HepG2 (cell line): Measurements from ENCODE around the gene EXOC3L4. TPM values are rescaled to one million over a fixed set of nuclear protein-coding genes. Genes with fewer than 3 reads are reported as not detected.

ENCODE experiments used
- FOXA1 ChIP-seq, 2 experiments: fragments of 450-650 bp in 1 of 2; sonication (generic) in 1 of 2; formaldehyde crosslinking in 1 of 2; IDR thresholded peaks; 2 replicates each; pipeline versions ENCODE4 v1.4.0 to v1.6.1; 2016 to 2020; ENCODE audit warnings: missing genetic modification reagents in 1 of 2
- FOXA3 ChIP-seq: IDR thresholded peaks from 2 replicates; pipeline ENCODE4 v1.6.1; 2016; ENCODE audit warnings: missing genetic modification reagents, missing compliant biosample characterization
- NCOA2 ChIP-seq: sonication (generic); formaldehyde crosslinking; IDR thresholded peaks from 2 replicates; pipeline ENCODE4 v1.8.0; 2022; ENCODE audit warnings: inconsistent platforms
- NFRKB ChIP-seq: fragments of 450-650 bp; IDR thresholded peaks from 2 replicates; pipeline ENCODE4 v1.6.1; 2017
- NR2F6 ChIP-seq, 2 experiments: IDR thresholded peaks; 2 replicates each; pipeline ENCODE4 v1.6.1; 2016; ENCODE audit warnings: antibody characterized with exemption in 1 of 2, mild to moderate bottlenecking in 1 of 2
- RBAK ChIP-seq: sonication (generic); formaldehyde crosslinking; IDR thresholded peaks from 2 replicates; pipeline ENCODE4 v1.5.1; 2020; ENCODE audit warnings: mild to moderate bottlenecking, missing genetic modification reagents
- RFX3 ChIP-seq: IDR thresholded peaks from 2 replicates; pipeline ENCODE4 v1.6.1; 2016; ENCODE audit warnings: missing biosample characterization, missing genetic modification reagents
- SAP130 ChIP-seq: IDR thresholded peaks from 2 replicates; pipeline ENCODE4 v1.6.1; 2016; ENCODE audit warnings: low read depth
- SMAD3 ChIP-seq: sonication (generic); formaldehyde crosslinking; IDR thresholded peaks from 2 replicates; pipeline ENCODE4 v1.4.0; 2020; ENCODE audit warnings: missing genetic modification reagents
- SPEN ChIP-seq: sonication (generic); formaldehyde crosslinking; IDR thresholded peaks from 2 replicates; pipeline ENCODE4 v1.5.1; 2020; ENCODE audit warnings: low read depth, mild to moderate bottlenecking, missing genetic modification reagents
- TBP ChIP-seq: sonication (generic); formaldehyde crosslinking; IDR thresholded peaks from 2 replicates; pipeline ENCODE4 v1.5.0; 2020; ENCODE audit warnings: missing genetic modification reagents
- ZBTB7B ChIP-seq: sonication (generic); formaldehyde crosslinking; IDR thresholded peaks from 2 replicates; pipeline ENCODE4 v1.4.0; 2020; ENCODE audit warnings: missing genetic modification reagents
- ZIK1 ChIP-seq: sonication (generic); formaldehyde crosslinking; IDR thresholded peaks from 2 replicates; pipeline ENCODE4 v1.5.0; 2020; ENCODE audit warnings: mild to moderate bottlenecking, low read depth, missing genetic modification reagents, borderline replicate concordance
- ZNF232 ChIP-seq: sonication (generic); formaldehyde crosslinking; IDR thresholded peaks from 2 replicates; pipeline ENCODE4 v1.4.0; 2020; ENCODE audit warnings: missing genetic modification reagents, borderline replicate concordance
- ZNF235 ChIP-seq: sonication (generic); formaldehyde crosslinking; IDR thresholded peaks from 2 replicates; pipeline ENCODE4 v1.8.1; 2023; ENCODE audit warnings: mild to moderate bottlenecking, missing genetic modification reagents, borderline replicate concordance
- ZNF276 ChIP-seq: sonication (generic); formaldehyde crosslinking; IDR thresholded peaks from 2 replicates; pipeline ENCODE4 v1.4.0; 2020; ENCODE audit warnings: mild to moderate bottlenecking, low read depth, missing genetic modification reagents
- ZNF569 ChIP-seq: sonication (generic); formaldehyde crosslinking; IDR thresholded peaks from 2 replicates; pipeline ENCODE4 v1.5.0; 2020; ENCODE audit warnings: mild to moderate bottlenecking, missing genetic modification reagents, moderate library complexity, borderline replicate concordance
- ZNF589 ChIP-seq: sonication (generic); formaldehyde crosslinking; conservative IDR thresholded peaks from 2 replicates; pipeline ENCODE4 v1.8.0; 2022; ENCODE audit warnings: mild to moderate bottlenecking, moderate library complexity, missing genetic modification reagents
- polyA plus RNA-seq, 8 experiments: library from polyadenylated mRNA; depleted of rRNA in 3 of 8; stranded (reverse) in 7 of 8; unstranded in 1 of 8; fragments of >200 nt; fragmentation: Illumina TruSeq in 4 of 8; extraction: Trizol in 4 of 8; gene quantifications; 2 replicates each; pipeline versions ENCODE4 v1.2.1 to v1.2.3, GENCODE V29; 2011 to 2016; ENCODE audit warnings: low read depth in 4 of 8, missing spikeins in 1 of 8, mixed read lengths in 1 of 8; ENCODE audit not compliant: insufficient read depth in 1 of 8
- total RNA-seq, 5 experiments: library from RNA; depleted of rRNA; stranded (reverse); fragments of >200 nt; fragmentation: Illumina TruSeq; extraction: Trizol; gene quantifications; 2 replicates each; pipeline ENCODE4 v1.2.3, GENCODE V29; 2016; ENCODE audit warnings: low read depth in 1 of 5
- TF ChIP-seq, protein P1 (sequence below): sonication (generic); formaldehyde crosslinking; IDR thresholded peaks from 2 replicates; pipeline ENCODE4 v1.9.0; 2022; ENCODE audit warnings: missing genetic modification reagents, mild to moderate bottlenecking, borderline replicate concordance
- TF ChIP-seq, protein P2 (sequence below): sonication (generic); formaldehyde crosslinking; IDR thresholded peaks from 2 replicates; pipeline ENCODE4 v1.9.0; 2021; ENCODE audit warnings: missing genetic modification reagents, borderline replicate concordance
- TF ChIP-seq, protein P3 (sequence below): sonication (generic); formaldehyde crosslinking; IDR thresholded peaks from 2 replicates; pipeline ENCODE4 v1.4.0; 2020; ENCODE audit warnings: missing genetic modification reagents

The EXOC3L4 gene
- total and polyA plus RNA-seq, 2 of the 13 experiments (the other 11 are each of a cell fraction or from before 2014, with no cell fraction given): 11.8 to 27.0 TPM

DNA sequence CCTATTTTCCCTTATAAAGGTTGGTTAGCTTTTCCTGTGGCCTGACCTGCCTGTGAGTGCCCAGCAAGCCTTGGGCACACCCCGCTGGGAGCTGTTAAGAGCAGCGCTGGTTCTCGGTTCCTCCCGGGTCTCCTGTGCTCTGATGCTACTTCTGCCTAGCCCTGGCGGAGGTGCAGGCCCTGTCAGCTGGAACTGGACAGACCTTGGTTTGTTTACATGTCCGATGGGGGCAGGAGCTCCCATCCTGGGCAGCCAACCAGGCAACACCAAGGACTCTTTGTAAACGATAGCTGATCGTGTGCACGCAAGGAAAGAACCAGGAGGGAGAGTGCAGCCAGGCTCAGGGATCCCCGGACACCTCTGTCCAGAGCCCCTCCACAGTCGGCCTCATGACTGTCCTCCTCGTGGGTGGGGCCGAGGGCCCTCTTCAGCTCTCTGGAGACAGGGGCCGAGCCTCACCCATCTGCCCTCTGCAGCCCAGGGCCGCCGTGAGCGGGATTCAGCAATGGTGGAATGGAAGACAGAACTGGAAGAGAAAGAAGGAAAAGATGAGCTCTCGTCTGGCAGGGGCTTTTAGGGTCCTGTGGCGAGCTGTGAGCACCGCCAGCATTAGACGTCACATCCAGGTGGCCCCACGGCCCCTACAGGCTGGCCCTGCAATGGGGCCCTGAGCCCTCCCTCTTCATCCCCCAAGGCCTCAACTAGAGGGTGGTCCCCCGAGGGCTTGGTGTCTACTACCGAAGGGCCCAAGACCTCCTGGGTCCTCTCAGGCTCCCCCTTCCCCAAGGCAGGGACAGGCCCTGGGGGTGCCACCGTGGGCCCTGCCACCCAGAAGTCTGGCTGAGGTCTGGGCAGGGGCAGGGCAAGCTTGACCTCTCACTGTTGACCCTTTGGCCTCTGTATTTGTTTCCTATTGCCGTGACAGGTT is 41.1 kb downstream of the EXOC3L4 start (continued):
- no peak for TF ChIP-seq ZNF235 (CRISPR knock-in tag)
- TF ChIP-seq NR2F6 (IDR thresholded peaks at IDR 0.05): no peak
- 0 out of 2 replicates have a peak, but pooled peaks have one; percentile 23 for TF ChIP-seq NR2F6 (CRISPR knock-in tag; IDR thresholded peaks at IDR 0.05)
- TF ChIP-seq, protein P1, sequence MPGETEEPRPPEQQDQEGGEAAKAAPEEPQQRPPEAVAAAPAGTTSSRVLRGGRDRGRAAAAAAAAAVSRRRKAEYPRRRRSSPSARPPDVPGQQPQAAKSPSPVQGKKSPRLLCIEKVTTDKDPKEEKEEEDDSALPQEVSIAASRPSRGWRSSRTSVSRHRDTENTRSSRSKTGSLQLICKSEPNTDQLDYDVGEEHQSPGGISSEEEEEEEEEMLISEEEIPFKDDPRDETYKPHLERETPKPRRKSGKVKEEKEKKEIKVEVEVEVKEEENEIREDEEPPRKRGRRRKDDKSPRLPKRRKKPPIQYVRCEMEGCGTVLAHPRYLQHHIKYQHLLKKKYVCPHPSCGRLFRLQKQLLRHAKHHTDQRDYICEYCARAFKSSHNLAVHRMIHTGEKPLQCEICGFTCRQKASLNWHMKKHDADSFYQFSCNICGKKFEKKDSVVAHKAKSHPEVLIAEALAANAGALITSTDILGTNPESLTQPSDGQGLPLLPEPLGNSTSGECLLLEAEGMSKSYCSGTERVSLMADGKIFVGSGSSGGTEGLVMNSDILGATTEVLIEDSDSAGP (CRISPR knock-in tag): no peak
- no peak for TF ChIP-seq NCOA2
- TF ChIP-seq, protein P2, sequence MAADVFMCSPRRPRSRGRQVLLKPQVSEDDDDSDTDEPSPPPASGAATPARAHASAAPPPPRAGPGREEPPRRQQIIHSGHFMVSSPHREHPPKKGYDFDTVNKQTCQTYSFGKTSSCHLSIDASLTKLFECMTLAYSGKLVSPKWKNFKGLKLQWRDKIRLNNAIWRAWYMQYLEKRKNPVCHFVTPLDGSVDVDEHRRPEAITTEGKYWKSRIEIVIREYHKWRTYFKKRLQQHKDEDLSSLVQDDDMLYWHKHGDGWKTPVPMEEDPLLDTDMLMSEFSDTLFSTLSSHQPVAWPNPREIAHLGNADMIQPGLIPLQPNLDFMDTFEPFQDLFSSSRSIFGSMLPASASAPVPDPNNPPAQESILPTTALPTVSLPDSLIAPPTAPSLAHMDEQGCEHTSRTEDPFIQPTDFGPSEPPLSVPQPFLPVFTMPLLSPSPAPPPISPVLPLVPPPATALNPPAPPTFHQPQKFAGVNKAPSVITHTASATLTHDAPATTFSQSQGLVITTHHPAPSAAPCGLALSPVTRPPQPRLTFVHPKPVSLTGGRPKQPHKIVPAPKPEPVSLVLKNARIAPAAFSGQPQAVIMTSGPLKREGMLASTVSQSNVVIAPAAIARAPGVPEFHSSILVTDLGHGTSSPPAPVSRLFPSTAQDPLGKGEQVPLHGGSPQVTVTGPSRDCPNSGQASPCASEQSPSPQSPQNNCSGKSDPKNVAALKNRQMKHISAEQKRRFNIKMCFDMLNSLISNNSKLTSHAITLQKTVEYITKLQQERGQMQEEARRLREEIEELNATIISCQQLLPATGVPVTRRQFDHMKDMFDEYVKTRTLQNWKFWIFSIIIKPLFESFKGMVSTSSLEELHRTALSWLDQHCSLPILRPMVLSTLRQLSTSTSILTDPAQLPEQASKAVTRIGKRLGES: no peak
- TF ChIP-seq RBAK (CRISPR knock-in tag): no peak
- no peak for TF ChIP-seq NFRKB
- TF ChIP-seq, protein P3, sequence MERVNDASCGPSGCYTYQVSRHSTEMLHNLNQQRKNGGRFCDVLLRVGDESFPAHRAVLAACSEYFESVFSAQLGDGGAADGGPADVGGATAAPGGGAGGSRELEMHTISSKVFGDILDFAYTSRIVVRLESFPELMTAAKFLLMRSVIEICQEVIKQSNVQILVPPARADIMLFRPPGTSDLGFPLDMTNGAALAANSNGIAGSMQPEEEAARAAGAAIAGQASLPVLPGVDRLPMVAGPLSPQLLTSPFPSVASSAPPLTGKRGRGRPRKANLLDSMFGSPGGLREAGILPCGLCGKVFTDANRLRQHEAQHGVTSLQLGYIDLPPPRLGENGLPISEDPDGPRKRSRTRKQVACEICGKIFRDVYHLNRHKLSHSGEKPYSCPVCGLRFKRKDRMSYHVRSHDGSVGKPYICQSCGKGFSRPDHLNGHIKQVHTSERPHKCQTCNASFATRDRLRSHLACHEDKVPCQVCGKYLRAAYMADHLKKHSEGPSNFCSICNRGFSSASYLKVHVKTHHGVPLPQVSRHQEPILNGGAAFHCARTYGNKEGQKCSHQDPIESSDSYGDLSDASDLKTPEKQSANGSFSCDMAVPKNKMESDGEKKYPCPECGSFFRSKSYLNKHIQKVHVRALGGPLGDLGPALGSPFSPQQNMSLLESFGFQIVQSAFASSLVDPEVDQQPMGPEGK (CRISPR knock-in tag): 0 out of 2 replicates have a peak, but pooled peaks have one; percentile 42
- TF ChIP-seq ZNF232 (CRISPR knock-in tag): no peak
- no peak for TF ChIP-seq ZIK1 (CRISPR knock-in tag)
- no peak for TF ChIP-seq ZNF569 (CRISPR knock-in tag)
- no peak for TF ChIP-seq TBP (CRISPR knock-in tag)
- no peak for TF ChIP-seq ZNF276 (CRISPR knock-in tag)
- TF ChIP-seq ZNF589 (CRISPR knock-in tag): no peak
- TF ChIP-seq SMAD3 (CRISPR knock-in tag): no peak
- TF ChIP-seq SPEN (CRISPR knock-in tag): no peak
- no peak for TF ChIP-seq FOXA1 (IDR thresholded peaks at IDR 0.05)
- 0 out of 2 replicates have a peak, but pooled peaks have one; percentile 27 for TF ChIP-seq FOXA1 (CRISPR knock-in tag; IDR thresholded peaks at IDR 0.05)
- TF ChIP-seq ZBTB7B (CRISPR knock-in tag): no peak
- peak; percentile 60; the same call in 1 of the 2 replicates for TF ChIP-seq FOXA3 (CRISPR knock-in tag)
- TF ChIP-seq SAP130 (CRISPR knock-in tag): 0 out of 2 replicates have a peak, but pooled peaks have one; percentile 26
- no peak for TF ChIP-seq RFX3 (CRISPR knock-in tag)
